ENCODE results near the gene CHRDL2.

- TF ChIP-seq CTCF (IDR thresholded peaks at IDR 0.05; ENCODE audit: low read length) (no peak), EZH2 (IDR thresholded peaks at IDR 0.05; ENCODE audit: borderline replicate concordance, low read length) (no peak)
Observed at GRCh38 chr11:74696500-74696899, 34.7 kb downstream of the CHRDL2 start.

Measured in OCI-LY1 (cell line).